Stomach (tissue), 4 donors: Measurements from ENCODE around the gene SNURF.

Source experiments
- POLR2A ChIP-seq, 4 donors: fragments of 450-650 bp; IDR thresholded peaks; one replicate each; pipeline ENCODE4 v1.6.1; 2016; ENCODE audit warnings: antibody characterized with exemption in 4 of 4, control low read depth in 2 of 4, mild to moderate bottlenecking in 1 of 4, moderate library complexity in 1 of 4
- POLR2AphosphoS5 ChIP-seq, 3 donors: sonication (generic); formaldehyde crosslinking; IDR thresholded peaks; one replicate each; pipeline ENCODE4 v1.6.1; 2016; ENCODE audit warnings: antibody characterized with exemption in 3 of 3

GRCh38 chr15:24962880-24963279, 8.1 kb downstream of the SNURF start:
- TF ChIP-seq POLR2AphosphoS5 (IDR thresholded peaks at IDR 0.05) = no peak
- TF ChIP-seq POLR2A (IDR thresholded peaks at IDR 0.05) = no peak
